Activated CD8-positive, alpha-beta memory T cell treated with anti-CD3 and anti-CD28 coated beads, Interleukin-2, amount 50 U/mL, for 4 hours (primary cell): ENCODE data around the gene PCDHB4.
"Not testable (repeated sequence)": the region's sequence is repeated elsewhere in the genome, so short reads cannot be mapped to it uniquely, and the experiment has no call there.

Experiments
- DNase-seq: peaks from one replicate; pipeline ENCODE4 v3.0.0-alpha.2; 2020

PCDHB4 gene

GRCh38 chr5:141150224-141150992 is 28.8 kb downstream of the PCDHB4 start:
- no peak for DNase-seq

GRCh38 chr5:141150993-141151325 is 29.3 kb downstream of the PCDHB4 start:
- no peak for DNase-seq

GRCh38 chr5:141151632-141152031 is 30.0 kb downstream of the PCDHB4 start:
- DNase-seq, result not testable (repeated sequence)

GRCh38 chr5:141152096-141152495 is 30.5 kb downstream of the PCDHB4 start:
- not testable (repeated sequence) for DNase-seq

GRCh38 chr5:141155540-141156374 is 34.1 kb downstream of the PCDHB4 start:
- no peak for DNase-seq

GRCh38 chr5:141157356-141157755 is 35.7 kb downstream of the PCDHB4 start:
- DNase-seq, result not testable (repeated sequence)

GRCh38 chr5:141157901-141158300 is 36.3 kb downstream of the PCDHB4 start:
- DNase-seq, result not testable (repeated sequence)

GRCh38 chr5:141172381-141173204 is 51.0 kb downstream of the PCDHB4 start, which contains the start of gene PCDHB7:
TSS of gene PCDHB7 (plus strand) at chr5:141172644. CDS start at chr5:141172836, 192 bp downstream.
- DNase-seq, result no peak

GRCh38 chr5:141174291-141175104 is 52.9 kb downstream of the PCDHB4 start:
- not testable (repeated sequence) for DNase-seq
